Stimulated activated CD8-positive, alpha-beta memory T cell treated with anti-CD3 and anti-CD28 coated beads, Interleukin-4, amount 100 ng/mL, for 1 hour (primary cell): Measurements from ENCODE around the gene TBL3.

Experiments
- DNase-seq, 2 donors: peaks; one replicate each; pipeline ENCODE4 v3.0.0-alpha.2; 2020; ENCODE audit warnings: low read depth in 2 of 2, low spot score in 1 of 2

The TBL3 gene

GRCh38 chr16:1963806-1964505 lies 7.9 kb upstream of the TBL3 start:
- DNase-seq: peak in 1 of 2 donors; percentile 16

DNA sequence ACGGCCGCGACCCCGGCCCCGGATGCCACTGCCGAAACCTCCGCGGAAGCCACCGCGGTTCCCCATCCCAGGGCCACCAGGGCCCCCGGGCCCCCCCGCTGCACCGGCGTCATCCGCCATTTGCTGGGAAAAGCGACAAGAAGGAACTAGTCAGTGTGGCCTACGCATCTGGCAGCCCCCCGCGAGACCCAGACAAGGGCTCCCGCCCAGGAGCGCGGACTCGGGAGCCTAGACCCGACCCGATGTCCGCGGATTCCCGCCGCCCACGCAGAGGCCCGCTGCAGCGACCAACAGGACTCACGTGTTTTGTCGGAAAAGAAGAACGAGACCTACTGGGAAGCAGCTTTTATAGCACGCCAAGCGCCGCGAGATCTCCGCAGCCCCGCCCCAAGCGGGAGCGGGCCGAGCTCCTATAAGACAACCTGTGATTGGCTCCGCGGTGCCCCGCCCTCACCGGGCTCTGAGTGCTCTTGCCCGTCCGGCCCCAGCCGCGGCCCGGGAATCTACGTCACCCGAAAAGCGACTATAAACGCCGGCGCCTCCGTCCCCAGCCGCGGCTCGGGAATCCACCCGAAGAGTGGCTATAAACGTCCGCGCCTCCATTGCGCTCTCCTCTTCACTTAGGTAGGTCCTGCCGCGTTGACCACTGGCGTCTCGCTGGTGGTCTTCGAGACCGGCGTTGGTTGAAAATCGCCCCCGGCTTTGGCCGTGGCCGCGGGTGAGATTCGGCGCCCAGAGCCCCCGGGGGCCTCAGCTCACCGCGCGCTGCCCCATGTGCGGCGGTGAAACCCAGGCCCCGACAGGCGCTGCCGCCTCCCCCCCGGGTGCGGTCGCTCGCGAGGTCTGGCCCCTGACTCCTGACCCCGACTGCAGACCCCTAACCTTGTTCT lies 7.1 kb upstream of the TBL3 start, which contains the start of gene RPS2:
Gene RPS2, minus strand, starts transcription at position 321 of the 890 bp plus-strand sequence. Its CDS starts 201 bp downstream, at position 120.
- peak; percentile 92 to 95 for DNase-seq

GRCh38 chr16:1965396-1966001 lies 6.4 kb upstream of the TBL3 start:
- no peak for DNase-seq

DNA sequence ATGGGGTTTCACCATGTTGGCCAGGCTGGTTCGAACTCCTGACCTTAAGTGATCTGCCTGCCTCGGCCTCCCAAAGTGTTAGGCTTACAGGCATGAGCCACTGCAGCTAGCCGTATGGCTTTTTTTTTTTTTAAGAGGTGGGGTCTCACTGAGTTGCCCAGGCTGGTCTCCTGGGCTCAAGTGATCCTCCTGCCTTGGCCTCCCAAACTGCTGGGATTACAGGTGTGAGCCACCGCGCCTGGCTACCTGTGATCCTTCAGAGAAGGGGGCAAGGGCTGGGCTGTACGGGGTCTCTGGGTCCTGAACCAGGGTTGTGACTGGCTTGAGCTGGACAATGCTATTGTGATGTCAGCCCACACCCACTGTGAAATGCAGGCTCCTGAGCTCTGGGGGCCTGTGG lies 5.4 kb upstream of the TBL3 start, which contains the start of gene RNF151:
Gene RNF151, plus strand, starts transcription at position 397 of the 400 bp plus-strand sequence. CDS start 26 bp downstream, outside the sequence.
- DNase-seq: no peak

- no peak for DNase-seq
Measured at GRCh38 chr16:1968146-1968953, 3.5 kb upstream of the TBL3 start.

GRCh38 chr16:1972490-1972877 lies 631 bp downstream of the TBL3 start:
- DNase-seq: no peak

DNA sequence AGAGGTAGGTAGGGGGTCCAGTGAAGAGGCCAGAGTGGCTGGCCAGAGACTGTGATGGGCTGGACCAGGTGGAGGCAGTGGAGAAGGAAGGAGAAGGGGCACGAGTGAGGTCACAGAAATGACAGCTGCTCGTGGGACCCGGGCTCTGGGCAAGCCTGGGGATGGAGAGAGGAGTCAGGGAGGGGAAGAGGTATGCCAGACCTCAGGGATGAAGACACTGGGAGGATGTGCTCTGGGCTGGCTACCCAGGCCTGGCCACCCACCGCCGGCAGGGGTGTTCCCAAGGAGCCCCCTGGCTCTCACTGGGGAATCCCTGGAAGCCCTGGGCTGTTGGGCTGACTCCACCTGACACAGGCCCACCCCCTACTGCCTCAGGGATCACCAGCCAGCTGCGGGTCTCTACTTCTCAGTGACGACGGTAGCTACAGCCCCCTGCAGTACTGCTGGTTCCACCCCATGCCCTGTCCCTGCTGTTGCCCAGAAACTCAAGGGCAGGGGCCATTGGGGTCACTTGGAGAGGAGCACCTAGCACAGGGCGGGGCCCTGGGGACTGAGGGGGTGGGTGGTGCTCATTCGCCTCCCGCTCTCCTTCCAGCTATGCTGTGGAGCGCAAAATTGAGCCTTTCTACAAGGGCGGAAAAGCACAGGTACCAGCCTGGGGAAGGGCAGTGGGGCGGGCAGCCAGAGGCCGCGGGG lies 1.8 kb downstream of the TBL3 start:
- no peak for DNase-seq

GRCh38 chr16:1974157-1975070 lies 2.6 kb downstream of the TBL3 start:
- no peak for DNase-seq

- DNase-seq: no peak
Measured at GRCh38 chr16:1975432-1976215, 3.8 kb downstream of the TBL3 start.

DNA sequence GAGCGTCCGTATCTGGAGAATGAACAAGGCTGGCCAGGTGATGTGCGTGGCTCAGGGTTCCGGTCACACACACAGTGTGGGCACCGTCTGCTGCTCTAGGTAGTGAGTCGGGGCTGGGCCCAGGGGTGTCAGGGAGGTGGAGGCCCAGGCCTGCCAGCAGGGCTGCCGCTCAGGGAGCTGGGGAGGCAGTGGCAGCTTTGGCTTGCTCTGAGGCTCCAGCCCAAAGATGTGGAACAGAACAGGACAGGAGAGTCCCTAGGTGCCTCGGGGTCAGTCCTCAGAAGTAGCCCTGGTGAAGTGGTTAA lies 4.3 kb downstream of the TBL3 start:
- no peak for DNase-seq

DNA sequence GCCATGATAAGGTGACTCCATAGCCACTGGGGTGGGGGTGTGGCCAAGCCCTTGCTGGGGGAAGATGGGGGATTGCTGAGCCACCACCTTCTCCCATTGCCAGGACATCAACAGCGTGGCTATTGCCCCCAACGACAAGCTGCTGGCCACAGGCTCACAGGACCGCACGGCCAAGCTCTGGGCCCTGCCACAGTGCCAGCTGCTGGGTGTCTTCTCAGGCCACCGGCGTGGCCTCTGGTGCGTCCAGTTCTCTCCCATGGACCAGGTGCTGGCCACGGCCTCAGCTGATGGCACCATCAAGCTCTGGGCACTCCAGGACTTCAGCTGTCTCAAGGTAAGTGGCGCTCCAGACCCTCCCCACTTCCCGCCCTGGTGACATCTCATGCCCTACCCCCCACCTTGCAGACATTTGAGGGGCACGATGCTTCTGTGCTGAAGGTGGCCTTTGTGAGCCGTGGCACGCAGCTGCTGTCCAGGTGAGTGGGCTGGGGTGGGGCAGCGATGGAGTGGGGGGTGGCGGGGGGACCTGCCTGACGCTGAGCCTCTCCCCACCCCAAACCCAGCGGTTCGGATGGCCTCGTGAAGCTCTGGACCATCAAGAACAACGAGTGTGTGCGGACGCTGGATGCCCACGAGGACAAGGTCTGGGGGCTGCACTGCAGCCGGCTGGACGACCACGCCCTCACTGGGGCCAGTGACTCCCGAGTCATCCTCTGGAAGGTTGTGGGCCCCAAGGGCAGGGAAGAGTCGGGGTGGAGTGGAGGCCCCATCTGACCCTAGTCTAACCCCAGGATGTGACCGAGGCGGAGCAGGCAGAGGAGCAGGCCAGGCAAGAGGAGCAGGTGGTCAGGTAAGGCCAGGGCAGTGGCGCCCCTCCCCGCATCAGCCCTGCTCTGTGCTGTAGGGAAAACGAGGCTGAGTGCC lies 5.4 kb downstream of the TBL3 start:
- DNase-seq: no peak

GRCh38 chr16:1977875-1978268 lies 6.0 kb downstream of the TBL3 start:
- DNase-seq: no peak

- no peak for DNase-seq
Measured at GRCh38 chr16:1978476-1979120, 6.7 kb downstream of the TBL3 start.

DNA sequence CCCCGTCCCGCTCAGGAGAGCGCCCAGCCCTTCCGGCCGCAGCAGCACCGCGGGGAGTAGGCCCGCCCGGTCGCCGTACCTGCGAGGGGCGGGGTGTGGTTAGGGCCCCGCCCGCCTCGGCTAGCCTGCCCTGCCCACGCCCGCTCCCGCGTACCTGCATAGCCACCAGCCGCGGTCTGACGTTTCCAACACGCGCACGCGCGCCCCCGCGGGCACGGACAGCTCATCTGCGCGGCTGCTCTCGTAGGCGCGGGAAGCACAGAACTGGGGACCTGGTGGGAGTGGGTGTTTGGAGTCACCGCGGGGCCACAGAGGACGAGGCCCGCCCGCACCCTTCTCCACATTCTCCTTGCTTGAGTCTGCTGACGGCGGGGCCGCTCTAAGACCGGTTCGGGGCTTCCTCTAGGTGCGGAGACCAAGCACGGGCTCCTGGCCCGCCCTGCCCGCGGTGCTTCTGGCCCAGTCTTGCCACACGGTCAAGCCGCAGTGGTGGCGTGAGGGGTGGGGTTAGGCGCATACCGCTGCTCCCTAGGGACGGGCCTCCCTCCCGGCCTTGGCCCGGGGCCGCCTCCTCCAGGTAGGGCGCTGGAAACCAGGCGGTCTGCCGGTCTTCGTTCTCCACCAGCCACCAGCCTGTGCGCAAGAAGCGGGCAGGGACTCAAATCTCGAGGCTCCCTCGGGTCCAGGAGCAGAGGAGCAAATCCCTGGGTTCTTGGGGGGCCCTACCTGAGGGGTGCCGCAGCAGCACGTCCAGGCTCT lies 7.6 kb downstream of the TBL3 start:
- DNase-seq: no peak

DNA sequence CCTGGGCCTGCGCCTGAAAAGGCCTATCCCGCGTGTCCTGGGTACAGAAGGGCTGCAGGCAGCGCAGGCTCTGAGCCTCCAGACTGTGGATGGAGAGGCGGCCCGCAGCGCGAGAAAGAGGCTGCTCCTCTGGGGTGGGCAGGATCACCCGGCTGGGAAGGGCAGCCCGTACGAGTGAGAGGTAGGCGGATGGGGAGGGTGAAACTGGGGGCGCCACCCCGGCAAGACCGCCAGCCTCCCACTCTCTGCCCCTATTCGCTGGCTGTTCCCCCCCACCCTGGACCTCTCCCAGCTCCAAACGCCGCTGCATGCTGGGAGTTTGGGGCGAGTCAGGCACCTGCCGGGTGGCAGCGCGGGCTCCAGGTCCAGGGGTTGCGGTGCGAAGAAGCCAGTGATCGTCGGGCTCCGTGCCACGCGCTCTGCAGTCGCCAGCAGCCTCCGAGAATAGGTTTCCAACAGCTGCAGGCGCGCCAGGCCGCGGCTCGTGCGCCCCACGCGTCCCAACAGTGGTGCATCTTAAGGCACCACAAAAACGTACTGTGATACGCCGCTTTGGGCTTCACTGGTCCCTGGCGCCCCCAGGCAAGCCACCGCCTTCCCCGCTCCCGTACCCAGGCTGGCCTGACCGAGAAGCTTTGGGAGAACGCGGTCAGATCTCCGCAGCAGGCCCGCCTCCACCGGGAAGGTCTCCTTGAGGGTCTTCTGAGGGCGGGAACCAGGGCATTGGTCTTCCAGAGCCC lies 8.3 kb downstream of the TBL3 start:
- no peak for DNase-seq

GRCh38 chr16:1980770-1981087 lies 8.9 kb downstream of the TBL3 start:
- no peak for DNase-seq
